Measurements from ENCODE around the gene LIPC.

DNA sequence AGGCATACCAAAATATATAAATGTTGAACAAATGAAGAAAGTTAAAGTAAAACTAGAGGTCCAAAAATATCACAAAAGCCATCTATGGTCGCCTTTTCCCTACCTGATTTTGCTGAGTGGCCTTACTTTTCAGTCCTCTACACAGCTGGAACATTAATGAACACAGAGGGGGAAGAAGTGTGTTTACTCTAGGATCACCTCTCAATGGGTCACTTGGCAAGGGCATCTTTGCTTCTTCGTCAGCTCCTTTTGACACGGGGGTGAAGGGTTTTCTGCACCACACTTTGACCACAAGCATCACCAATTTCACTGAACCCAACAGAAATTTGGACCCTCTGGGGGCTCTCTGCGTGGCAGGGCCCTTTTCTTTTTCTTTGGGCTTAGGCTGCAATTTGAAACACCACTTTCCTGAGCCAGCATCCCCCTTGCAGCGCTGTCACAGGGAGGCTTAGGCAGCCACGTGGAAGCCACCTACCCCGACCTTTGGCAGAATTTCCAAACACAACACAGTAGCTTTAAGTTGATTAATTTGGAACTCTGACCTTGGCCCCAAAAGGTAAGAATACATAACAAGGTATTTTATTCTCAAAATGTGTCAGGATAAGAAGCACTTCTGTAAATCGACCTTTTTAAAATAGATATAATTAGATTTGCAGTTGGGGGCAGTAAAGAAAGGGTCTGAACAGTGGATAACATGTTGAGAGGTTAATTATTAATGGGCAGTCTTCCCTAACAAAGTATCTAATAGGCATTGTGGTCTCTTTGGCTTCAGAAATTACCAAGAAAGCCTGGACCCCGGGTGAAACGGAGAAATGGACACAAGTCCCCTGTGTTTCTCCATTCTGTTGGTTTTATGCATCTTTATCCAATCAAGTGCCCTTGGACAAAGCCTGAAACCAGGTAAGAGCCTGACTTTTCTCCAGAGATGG is at the start of gene LIPC:
- TF ChIP-seq, protein P1, sequence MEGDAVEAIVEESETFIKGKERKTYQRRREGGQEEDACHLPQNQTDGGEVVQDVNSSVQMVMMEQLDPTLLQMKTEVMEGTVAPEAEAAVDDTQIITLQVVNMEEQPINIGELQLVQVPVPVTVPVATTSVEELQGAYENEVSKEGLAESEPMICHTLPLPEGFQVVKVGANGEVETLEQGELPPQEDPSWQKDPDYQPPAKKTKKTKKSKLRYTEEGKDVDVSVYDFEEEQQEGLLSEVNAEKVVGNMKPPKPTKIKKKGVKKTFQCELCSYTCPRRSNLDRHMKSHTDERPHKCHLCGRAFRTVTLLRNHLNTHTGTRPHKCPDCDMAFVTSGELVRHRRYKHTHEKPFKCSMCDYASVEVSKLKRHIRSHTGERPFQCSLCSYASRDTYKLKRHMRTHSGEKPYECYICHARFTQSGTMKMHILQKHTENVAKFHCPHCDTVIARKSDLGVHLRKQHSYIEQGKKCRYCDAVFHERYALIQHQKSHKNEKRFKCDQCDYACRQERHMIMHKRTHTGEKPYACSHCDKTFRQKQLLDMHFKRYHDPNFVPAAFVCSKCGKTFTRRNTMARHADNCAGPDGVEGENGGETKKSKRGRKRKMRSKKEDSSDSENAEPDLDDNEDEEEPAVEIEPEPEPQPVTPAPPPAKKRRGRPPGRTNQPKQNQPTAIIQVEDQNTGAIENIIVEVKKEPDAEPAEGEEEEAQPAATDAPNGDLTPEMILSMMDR (IDR thresholded peaks at IDR 0.05), result no peak
- TF ChIP-seq POLR2A (IDR thresholded peaks at IDR 0.05), result no peak

Data from testis (tissue), 2 donors.